ENCODE results near the gene ASAP3. TPM values are rescaled to one million over a fixed set of nuclear protein-coding genes. Genes with fewer than 3 reads are reported as not detected.

The ASAP3 gene
- total and polyA plus RNA-seq, 2 of the 13 experiments (the other 11 are each of a cell fraction or from before 2014, with no cell fraction given): 32.6 to 37.0 TPM

GRCh38 chr1:23403735-23404486 is 80.1 kb downstream of the ASAP3 start (continued):
- TF ChIP-seq THAP9 (CRISPR knock-in tag; IDR thresholded peaks at IDR 0.05; ENCODE audit: borderline replicate concordance): no peak
- no peak for TF ChIP-seq ZNF367 (CRISPR knock-in tag; IDR thresholded peaks at IDR 0.05; ENCODE audit: borderline replicate concordance)
- no peak for TF ChIP-seq ZNF576 (CRISPR knock-in tag; IDR thresholded peaks at IDR 0.05)
- TF ChIP-seq ELF1 (CRISPR knock-in tag; IDR thresholded peaks at IDR 0.05): peak; percentile 28; the same call in 1 of the 2 replicates
- no peak for TF ChIP-seq CBFB (CRISPR knock-in tag; IDR thresholded peaks at IDR 0.05)
- no peak for TF ChIP-seq FOXP4 (CRISPR knock-in tag; IDR thresholded peaks at IDR 0.05)
- TF ChIP-seq YY1 (IDR thresholded peaks at IDR 0.05; ENCODE audit: insufficient read depth, insufficient replicate concordance, low read depth, low read length): peak; percentile 33
- TF ChIP-seq ZNF674 (CRISPR knock-in tag; IDR thresholded peaks at IDR 0.05; ENCODE audit: low read depth): no peak
- TF ChIP-seq GTF2F1 (IDR thresholded peaks at IDR 0.05; ENCODE audit: low read length): no peak
- no peak for TF ChIP-seq ZSCAN21 (CRISPR knock-in tag; IDR thresholded peaks at IDR 0.05; ENCODE audit: borderline replicate concordance)
- no peak for TF ChIP-seq CREBL2 (CRISPR knock-in tag; IDR thresholded peaks at IDR 0.05; ENCODE audit: borderline replicate concordance)
- TF ChIP-seq E2F2 (CRISPR knock-in tag; IDR thresholded peaks at IDR 0.05; ENCODE audit: borderline replicate concordance): no peak
- TF ChIP-seq ELK4 (CRISPR knock-in tag; IDR thresholded peaks at IDR 0.05; ENCODE audit: borderline replicate concordance): no peak
- no peak for TF ChIP-seq ZBTB42 (CRISPR knock-in tag; IDR thresholded peaks at IDR 0.05)

All from HepG2 (cell line).